Measurements from ENCODE around the gene GLT1D1. TPM values are rescaled to one million over a fixed set of nuclear protein-coding genes. Genes with fewer than 3 reads are reported as not detected.

Gene GLT1D1
- total and polyA plus RNA-seq, 2 donors (not counting 1 experiment from before 2014, with no cell fraction given): under 0.01 TPM; not detected in 1

GRCh38 chr12:129005829-129006228 lies 152.6 kb downstream of the GLT1D1 start:
- H3K79me2 ChIP-seq (ENCODE audit: control insufficient read depth, insufficient read depth, low read length): no peaks in the 10 kb centered on the region
- no peak for DNase-seq (ENCODE audit: low read depth in 2 of 2)
- H3K36me3 ChIP-seq (ENCODE audit: control insufficient read depth, insufficient read depth, low read length): no peaks in the 10 kb centered on the region
- no peak overlapping the region for H2AFZ ChIP-seq (ENCODE audit: low read length)
- H4K20me1 ChIP-seq (ENCODE audit: control insufficient read depth, extremely low read depth, insufficient read depth, low read length): no peaks in the 10 kb centered on the region
- H3K9ac ChIP-seq (ENCODE audit: insufficient read depth, low read length): no peak overlapping the region
- no peaks in the 10 kb centered on the region for H3K4me1 ChIP-seq (ENCODE audit: control insufficient read depth, extremely low read depth, insufficient read depth, low read length)
- TF ChIP-seq CTCF (conservative IDR thresholded peaks at IDR 0.05 in 1 of 2, IDR thresholded peaks at IDR 0.05 in 1 of 2; ENCODE audit: low read depth in 1 of 2, low read length in 2 of 2) (no peak), EZH2 (IDR thresholded peaks at IDR 0.05; ENCODE audit: low read length, missing control alignments) (no peak)
- no peaks in the 10 kb centered on the region for H3K27me3 ChIP-seq (ENCODE audit: control insufficient read depth, insufficient read depth, low read length)
- no peak overlapping the region for H3K4me3 ChIP-seq (replicated peaks in 1 of 4; ENCODE audit: control extremely low read depth in 1 of 4, insufficient read depth in 1 of 4, low read depth in 3 of 4, low read length in 4 of 4)
- H3K9me3 ChIP-seq (ENCODE audit: control insufficient read depth, insufficient read depth, low read depth, low read length): no peaks in the 10 kb centered on the region
- no peak overlapping the region for H3K4me2 ChIP-seq (ENCODE audit: extremely low read depth, insufficient read depth, low read length)
- no peak overlapping the region for H3K27ac ChIP-seq (ENCODE audit: insufficient read depth, low read length)

DNA sequence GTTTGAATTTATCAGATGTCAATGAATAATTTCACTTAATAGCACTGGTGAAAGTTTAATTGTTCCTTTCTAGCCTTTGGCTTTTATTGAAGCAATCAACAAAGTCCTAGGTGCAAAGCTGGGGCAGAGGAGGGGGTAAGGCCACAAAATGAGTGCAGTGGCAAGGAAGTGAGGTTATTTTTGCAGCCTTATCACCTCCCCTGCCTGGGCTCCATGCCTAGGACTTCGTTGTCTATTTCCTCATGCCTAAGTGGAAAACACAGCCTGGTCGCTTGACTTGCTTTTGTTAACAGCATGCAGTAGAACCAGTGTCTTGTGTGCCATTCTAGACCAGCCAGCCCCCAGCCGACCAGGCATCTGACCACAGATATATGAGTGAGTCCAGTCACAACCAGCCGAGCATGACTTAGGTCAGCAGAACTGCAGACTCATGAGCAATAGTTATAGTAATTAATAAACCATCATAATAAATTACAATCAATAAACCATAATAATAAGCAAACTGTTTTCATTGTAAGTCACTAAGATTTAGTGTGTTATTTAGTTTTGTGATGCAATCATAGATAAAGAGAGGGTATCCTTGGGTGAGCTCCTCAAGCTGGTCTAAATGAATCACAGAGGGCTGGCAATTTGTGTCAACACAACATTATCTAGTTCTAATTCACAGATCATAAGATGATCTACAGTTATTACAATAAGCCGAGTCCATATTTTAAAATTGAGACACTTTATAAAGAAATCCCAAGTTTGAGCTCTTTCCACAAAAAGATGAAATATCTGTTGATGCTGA lies 156.8 kb downstream of the GLT1D1 start:
- Histone ChIP-seq H3K27me3 (ENCODE audit: control insufficient read depth, insufficient read depth, low read length) (no peaks in the 10 kb centered on the region), H3K4me2 (ENCODE audit: extremely low read depth, insufficient read depth, low read length) (no peak overlapping the region), H3K79me2 (ENCODE audit: control insufficient read depth, insufficient read depth, low read length) (no peaks in the 10 kb centered on the region), H3K27ac (ENCODE audit: insufficient read depth, low read length) (no peak overlapping the region), H3K9me3 (ENCODE audit: control insufficient read depth, insufficient read depth, low read depth, low read length) (no peaks in the 10 kb centered on the region), H3K4me1 (ENCODE audit: control insufficient read depth, extremely low read depth, insufficient read depth, low read length) (no peaks in the 10 kb centered on the region), H2AFZ (ENCODE audit: low read length) (no peak overlapping the region), H3K4me3 (replicated peaks in 1 of 4; ENCODE audit: control extremely low read depth in 1 of 4, insufficient read depth in 1 of 4, low read depth in 3 of 4, low read length in 4 of 4) (no peak overlapping the region), H3K9ac (ENCODE audit: insufficient read depth, low read length) (no peak overlapping the region), H3K36me3 (ENCODE audit: control insufficient read depth, insufficient read depth, low read length) (no peaks in the 10 kb centered on the region), H4K20me1 (ENCODE audit: control insufficient read depth, extremely low read depth, insufficient read depth, low read length) (no peaks in the 10 kb centered on the region)
- no peak for DNase-seq (ENCODE audit: low read depth in 2 of 2)
- TF ChIP-seq CTCF (conservative IDR thresholded peaks at IDR 0.05 in 1 of 2, IDR thresholded peaks at IDR 0.05 in 1 of 2; ENCODE audit: low read depth in 1 of 2, low read length in 2 of 2) (no peak), EZH2 (IDR thresholded peaks at IDR 0.05; ENCODE audit: low read length, missing control alignments) (no peak)

GRCh38 chr12:129016159-129016558 lies 162.9 kb downstream of the GLT1D1 start:
- Histone ChIP-seq H3K27ac (ENCODE audit: insufficient read depth, low read length) (no peak overlapping the region), H3K36me3 (ENCODE audit: control insufficient read depth, insufficient read depth, low read length) (no peaks in the 10 kb centered on the region), H3K9ac (ENCODE audit: insufficient read depth, low read length) (no peak overlapping the region), H4K20me1 (ENCODE audit: control insufficient read depth, extremely low read depth, insufficient read depth, low read length) (no peaks in the 10 kb centered on the region), H3K9me3 (ENCODE audit: control insufficient read depth, insufficient read depth, low read depth, low read length) (no peaks in the 10 kb centered on the region), H3K27me3 (ENCODE audit: control insufficient read depth, insufficient read depth, low read length) (no peaks in the 10 kb centered on the region), H3K4me1 (ENCODE audit: control insufficient read depth, extremely low read depth, insufficient read depth, low read length) (no peaks in the 10 kb centered on the region), H3K79me2 (ENCODE audit: control insufficient read depth, insufficient read depth, low read length) (no peaks in the 10 kb centered on the region), H2AFZ (ENCODE audit: low read length) (no peak overlapping the region), H3K4me2 (ENCODE audit: extremely low read depth, insufficient read depth, low read length) (no peak overlapping the region), H3K4me3 (replicated peaks in 1 of 4; ENCODE audit: control extremely low read depth in 1 of 4, insufficient read depth in 1 of 4, low read depth in 3 of 4, low read length in 4 of 4) (no peak overlapping the region)
- no peak for DNase-seq (ENCODE audit: low read depth in 2 of 2)
- TF ChIP-seq EZH2 (IDR thresholded peaks at IDR 0.05; ENCODE audit: low read length, missing control alignments) (no peak), CTCF (conservative IDR thresholded peaks at IDR 0.05 in 1 of 2, IDR thresholded peaks at IDR 0.05 in 1 of 2; ENCODE audit: low read depth in 1 of 2, low read length in 2 of 2) (no peak)

All from fibroblast of lung (primary cell).